Measurements from ENCODE around the gene SYNC. TPM values are rescaled to one million over a fixed set of nuclear protein-coding genes. Genes with fewer than 3 reads are reported as not detected.

Gene SYNC
- total RNA-seq = 129 and 139 TPM in 2 replicates

GRCh38 chr1:32702599-32703478 is at the start of gene SYNC:
TSS of gene SYNC (minus strand) at chr1:32702770. CDS start at chr1:32702660, 110 bp downstream.
- H3K36me3 ChIP-seq (ENCODE audit: insufficient read depth, low read length) = peaks cover 4% of the 10 kb centered on the region
- H3K4me1 ChIP-seq (ENCODE audit: insufficient read depth, low read length) = peaks cover 41% of the 10 kb centered on the region
- no peaks in the 10 kb centered on the region for H3K27me3 ChIP-seq (ENCODE audit: insufficient read depth, low read length)
- peak within 1 kb of the TSS; percentile 74 for H2AFZ ChIP-seq (ENCODE audit: low read length)
- H4K20me1 ChIP-seq (ENCODE audit: insufficient read depth, low read length) = peaks cover 21% of the 10 kb centered on the region
- H3K4me3 ChIP-seq (ENCODE audit: insufficient read depth, low read length) = peak within 1 kb of the TSS; percentile 76
- H3K4me2 ChIP-seq (ENCODE audit: insufficient read depth, low read length) = peak within 1 kb of the TSS; percentile 97
- peaks cover 48% of the 10 kb centered on the region for H3K79me2 ChIP-seq (ENCODE audit: insufficient read depth, low read length)
- TF ChIP-seq, protein P1, sequence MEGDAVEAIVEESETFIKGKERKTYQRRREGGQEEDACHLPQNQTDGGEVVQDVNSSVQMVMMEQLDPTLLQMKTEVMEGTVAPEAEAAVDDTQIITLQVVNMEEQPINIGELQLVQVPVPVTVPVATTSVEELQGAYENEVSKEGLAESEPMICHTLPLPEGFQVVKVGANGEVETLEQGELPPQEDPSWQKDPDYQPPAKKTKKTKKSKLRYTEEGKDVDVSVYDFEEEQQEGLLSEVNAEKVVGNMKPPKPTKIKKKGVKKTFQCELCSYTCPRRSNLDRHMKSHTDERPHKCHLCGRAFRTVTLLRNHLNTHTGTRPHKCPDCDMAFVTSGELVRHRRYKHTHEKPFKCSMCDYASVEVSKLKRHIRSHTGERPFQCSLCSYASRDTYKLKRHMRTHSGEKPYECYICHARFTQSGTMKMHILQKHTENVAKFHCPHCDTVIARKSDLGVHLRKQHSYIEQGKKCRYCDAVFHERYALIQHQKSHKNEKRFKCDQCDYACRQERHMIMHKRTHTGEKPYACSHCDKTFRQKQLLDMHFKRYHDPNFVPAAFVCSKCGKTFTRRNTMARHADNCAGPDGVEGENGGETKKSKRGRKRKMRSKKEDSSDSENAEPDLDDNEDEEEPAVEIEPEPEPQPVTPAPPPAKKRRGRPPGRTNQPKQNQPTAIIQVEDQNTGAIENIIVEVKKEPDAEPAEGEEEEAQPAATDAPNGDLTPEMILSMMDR (IDR thresholded peaks at IDR 0.05; ENCODE audit: extremely low read depth, low read depth, low read length) = no peak
- DNase-seq (ENCODE audit: insufficient read length, low spot score, missing footprints) = peak; percentile 98
- H3K9me3 ChIP-seq (ENCODE audit: low read depth, low read length) = no peaks in the 10 kb centered on the region
- peak within 1 kb of the TSS; percentile 97 for H3K27ac ChIP-seq (ENCODE audit: low read depth, low read length)

GRCh38 chr1:32749771-32750170 is 47.2 kb upstream of the SYNC start:
- TF ChIP-seq, protein P1 (IDR thresholded peaks at IDR 0.05; ENCODE audit: extremely low read depth, low read depth, low read length) = no peak
- peak; percentile 42 for DNase-seq (ENCODE audit: insufficient read length, low spot score, missing footprints)
- peaks cover 5% of the 10 kb centered on the region for H3K27me3 ChIP-seq (ENCODE audit: insufficient read depth, low read length)
- no peak overlapping the region for H3K27ac ChIP-seq (ENCODE audit: low read depth, low read length)
- H3K4me2 ChIP-seq (ENCODE audit: insufficient read depth, low read length) = no peak overlapping the region
- H3K79me2 ChIP-seq (ENCODE audit: insufficient read depth, low read length) = peaks cover 3% of the 10 kb centered on the region
- no peaks in the 10 kb centered on the region for H3K9me3 ChIP-seq (ENCODE audit: low read depth, low read length)
- no peaks in the 10 kb centered on the region for H3K36me3 ChIP-seq (ENCODE audit: insufficient read depth, low read length)
- H2AFZ ChIP-seq (ENCODE audit: low read length) = no peak overlapping the region
- H4K20me1 ChIP-seq (ENCODE audit: insufficient read depth, low read length) = peaks cover 4% of the 10 kb centered on the region
- H3K4me1 ChIP-seq (ENCODE audit: insufficient read depth, low read length) = peaks cover 9% of the 10 kb centered on the region
- H3K4me3 ChIP-seq (ENCODE audit: insufficient read depth, low read length) = no peak overlapping the region

DNA sequence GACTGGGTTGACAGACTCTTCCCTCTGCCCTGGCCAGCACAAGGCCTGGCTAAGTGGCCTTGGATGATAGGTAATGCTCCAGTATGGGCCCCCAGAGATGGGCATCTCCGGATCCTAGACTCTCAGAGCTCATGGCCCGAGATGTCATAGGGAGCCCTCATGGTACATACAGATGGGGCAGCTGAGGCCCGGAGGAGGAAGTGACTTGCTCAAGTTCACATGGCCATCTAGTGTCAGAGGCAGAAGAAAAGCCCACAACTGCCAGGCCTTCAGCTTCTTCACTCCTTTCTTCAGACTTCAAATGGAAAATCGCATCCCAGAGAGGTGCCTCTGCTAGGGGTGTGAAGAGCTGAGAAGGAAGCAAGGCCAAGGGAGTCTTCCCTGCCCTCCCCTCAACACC is 46.8 kb upstream of the SYNC start:
- TF ChIP-seq, protein P1 (IDR thresholded peaks at IDR 0.05; ENCODE audit: extremely low read depth, low read depth, low read length) = no peak
- Histone ChIP-seq H3K4me3 (ENCODE audit: insufficient read depth, low read length) (no peak overlapping the region), H3K4me1 (ENCODE audit: insufficient read depth, low read length) (peaks cover 7% of the 10 kb centered on the region), H3K4me2 (ENCODE audit: insufficient read depth, low read length) (no peak overlapping the region), H3K36me3 (ENCODE audit: insufficient read depth, low read length) (no peaks in the 10 kb centered on the region), H4K20me1 (ENCODE audit: insufficient read depth, low read length) (peaks cover 4% of the 10 kb centered on the region), H3K79me2 (ENCODE audit: insufficient read depth, low read length) (peaks cover 3% of the 10 kb centered on the region), H3K27me3 (ENCODE audit: insufficient read depth, low read length) (peaks cover 2% of the 10 kb centered on the region), H3K9me3 (ENCODE audit: low read depth, low read length) (no peaks in the 10 kb centered on the region), H3K27ac (ENCODE audit: low read depth, low read length) (no peak overlapping the region), H2AFZ (ENCODE audit: low read length) (no peak overlapping the region)
- peak; percentile 36 for DNase-seq (ENCODE audit: insufficient read length, low spot score, missing footprints)

DNA sequence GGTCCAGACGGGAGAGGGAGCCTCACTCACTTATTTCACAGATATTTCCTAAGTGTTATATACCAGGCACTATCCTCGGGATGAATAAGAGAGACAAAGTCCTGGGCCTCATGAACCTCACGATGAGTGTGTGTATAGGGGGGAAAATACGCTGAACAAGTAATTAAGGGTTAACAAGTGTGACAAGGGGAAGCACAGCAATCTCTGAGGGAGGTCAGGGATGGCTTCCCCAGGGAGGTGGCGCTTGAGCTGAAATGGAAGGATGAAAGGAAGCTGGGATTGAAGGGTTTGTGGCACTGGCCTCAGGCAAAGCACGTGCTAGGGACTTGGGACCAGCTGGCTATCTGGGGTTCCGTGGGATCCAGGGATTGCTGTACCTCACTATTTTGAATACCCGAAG is 46.4 kb upstream of the SYNC start:
- H3K27me3 ChIP-seq (ENCODE audit: insufficient read depth, low read length) = no peaks in the 10 kb centered on the region
- no peak overlapping the region for H3K27ac ChIP-seq (ENCODE audit: low read depth, low read length)
- peaks cover 4% of the 10 kb centered on the region for H4K20me1 ChIP-seq (ENCODE audit: insufficient read depth, low read length)
- no peaks in the 10 kb centered on the region for H3K36me3 ChIP-seq (ENCODE audit: insufficient read depth, low read length)
- peaks cover 3% of the 10 kb centered on the region for H3K4me1 ChIP-seq (ENCODE audit: insufficient read depth, low read length)
- H2AFZ ChIP-seq (ENCODE audit: low read length) = no peak overlapping the region
- no peak for DNase-seq (ENCODE audit: insufficient read length, low spot score, missing footprints)
- H3K4me3 ChIP-seq (ENCODE audit: insufficient read depth, low read length) = no peak overlapping the region
- no peak overlapping the region for H3K4me2 ChIP-seq (ENCODE audit: insufficient read depth, low read length)
- no peaks in the 10 kb centered on the region for H3K9me3 ChIP-seq (ENCODE audit: low read depth, low read length)
- peaks cover 3% of the 10 kb centered on the region for H3K79me2 ChIP-seq (ENCODE audit: insufficient read depth, low read length)
- TF ChIP-seq, protein P1 (IDR thresholded peaks at IDR 0.05; ENCODE audit: extremely low read depth, low read depth, low read length) = no peak

Data from osteoblast (primary cell).